Esophagus muscularis mucosa (tissue), 4 donors: ENCODE data around the gene AMOTL2. TPM values are rescaled to one million over a fixed set of nuclear protein-coding genes. Genes with fewer than 3 reads are reported as not detected.

ENCODE experiments used
- DNase-seq: peaks from one replicate; pipeline ENCODE4 v3.0.0-alpha.2; 2017; ENCODE audit errors: extremely low spot score
- H3K27ac ChIP-seq, 4 donors: fragments of 200-600 bp; sonication (generic); replicated peaks in 1 of 4; 1 replicate in 3 of 4; 2 replicates in 1 of 4; pipeline ENCODE4 v1.5.1; 2016 to 2019; ENCODE audit warnings: mild to moderate bottlenecking in 1 of 4
- H3K27me3 ChIP-seq, 4 donors: fragments of 200-600 bp; sonication (generic); one replicate each; pipeline versions ENCODE4 v1.5.1 to v1.6.0; 2016 to 2019
- H3K36me3 ChIP-seq, 4 donors: fragments of 200-600 bp; sonication (generic); one replicate each; pipeline ENCODE4 v1.5.1; 2016 to 2019
- H3K4me1 ChIP-seq, 4 donors: fragments of 200-600 bp; sonication (generic); one replicate each; pipeline ENCODE4 v1.5.1; 2016 to 2019
- H3K4me3 ChIP-seq, 4 donors: fragments of 200-600 bp; sonication (generic); 1 replicate in 2 of 4; 2 replicates in 2 of 4; pipeline ENCODE4 v1.5.1; 2016 to 2019; ENCODE audit warnings: mild to moderate bottlenecking in 4 of 4, moderate library complexity in 1 of 4
- H3K9me3 ChIP-seq, 4 donors: fragments of 200-600 bp; sonication (generic); 1 replicate in 3 of 4; 2 replicates in 1 of 4; pipeline ENCODE4 v1.5.1; 2016 to 2019
- CTCF ChIP-seq, 3 experiments: fragments of 200-600 bp in 2 of 3; fragments of 450-650 bp in 1 of 3; sonication (generic) in 2 of 3; IDR thresholded peaks; one replicate each; pipeline ENCODE4 v1.5.1; 2017 to 2019; ENCODE audit warnings: antibody characterized with exemption in 3 of 3, mild to moderate bottlenecking in 2 of 3, moderate library complexity in 1 of 3
- EP300 ChIP-seq: sonication (generic); formaldehyde crosslinking; IDR thresholded peaks from one replicate; pipeline ENCODE4 v1.6.1; 2017; ENCODE audit warnings: antibody characterized with exemption
- POLR2A ChIP-seq: fragments of 450-650 bp; IDR thresholded peaks from one replicate; pipeline ENCODE4 v1.6.1; 2017; ENCODE audit warnings: antibody characterized with exemption, moderate library complexity, mild to moderate bottlenecking, low read depth
- POLR2AphosphoS5 ChIP-seq, 2 donors: sonication (generic); formaldehyde crosslinking; IDR thresholded peaks; one replicate each; pipeline ENCODE4 v1.6.1; 2017; ENCODE audit warnings: antibody characterized with exemption in 2 of 2
- WGBS: methylation state at CpG from one replicate; pipeline ENCODE4 v1.1.5; 2018; 5-methylcytosine and 5-hydroxymethylcytosine counted together
- intact Hi-C: fragments of 100-400 bp; cut with DNase I; formaldehyde crosslinking; loops from one replicate; pipeline ENCODE4 v1.15.1; 2023
- total RNA-seq, 4 donors: library from RNA; depleted of rRNA; stranded (reverse); fragments of >200 nt; gene quantifications; one replicate each; pipeline versions ENCODE4 v1.1.0 to v1.2.1, GENCODE V29; 2016

AMOTL2 gene
- 100 to 1,000 TPM; 111 to 313 (median 155) TPM for total RNA-seq

GRCh38 chr3:134374105-134374790 is at the start of gene AMOTL2:
TSS of gene AMOTL2 (minus strand) at chr3:134374447. CDS start at chr3:134371433, 3,014 bp downstream.
- under 1% methylated on average over 35 of the region's 78 CpGs for WGBS
- Histone ChIP-seq H3K27ac (peak within 1 kb of the TSS; percentile 97 to 100 (median 98)), H3K27me3 (no peaks in the 10 kb centered on the region), H3K9me3 (no peaks in the 10 kb centered on the region), H3K4me1 (peaks cover 52 to 56% (median 54%) of the 10 kb centered on the region in 4 donors), H3K36me3 (peaks cover 21 to 37% (median 24%) of the 10 kb centered on the region in 4 donors), H3K4me3 (peak within 1 kb of the TSS; percentile 76 to 83 (median 81))
- TF ChIP-seq POLR2AphosphoS5 (IDR thresholded peaks at IDR 0.05) (peak; percentile 87 to 99), CTCF (IDR thresholded peaks at IDR 0.05) (no peak), POLR2A (peak; percentile 96), EP300 (no peak)
- peak; percentile 96 for DNase-seq
- intact Hi-C loops: no loop called here

DNA sequence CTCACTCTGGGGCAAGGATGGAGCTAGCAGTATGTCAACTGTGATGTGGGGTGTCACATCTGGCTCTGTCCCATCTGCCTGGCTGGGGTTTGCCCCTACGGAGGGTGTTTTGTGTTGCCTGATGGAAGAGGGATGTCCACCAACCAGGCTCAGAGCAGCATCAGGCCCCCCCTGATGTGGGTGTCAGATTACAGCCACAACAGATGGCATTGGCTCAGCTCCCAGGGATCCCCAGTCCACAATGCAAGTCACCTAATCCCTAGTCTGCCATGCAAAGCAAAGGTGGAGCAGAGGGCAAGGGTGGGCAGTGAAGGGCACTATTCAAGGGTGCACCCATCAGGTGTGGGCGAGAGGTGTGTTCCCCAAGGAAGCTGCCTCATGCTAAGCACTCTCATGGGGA is 48.9 kb upstream of the AMOTL2 start:
- TF ChIP-seq EP300: no peak
- no peak for TF ChIP-seq POLR2AphosphoS5 (IDR thresholded peaks at IDR 0.05)
- no peak for TF ChIP-seq CTCF (IDR thresholded peaks at IDR 0.05)
- TF ChIP-seq POLR2A: no peak
- no peak for DNase-seq
- 92% methylated on average over 1 of the region's 2 CpGs for WGBS
- intact Hi-C loops: no loop called here
- no peaks in the 10 kb centered on the region for H3K36me3 ChIP-seq
- H3K27me3 ChIP-seq: no peaks in the 10 kb centered on the region
- H3K27ac ChIP-seq: no peak overlapping the region
- peaks cover 0 to 4% (median 2%) of the 10 kb centered on the region in 4 donors for H3K4me1 ChIP-seq
- H3K9me3 ChIP-seq: no peaks in the 10 kb centered on the region
- H3K4me3 ChIP-seq: no peak overlapping the region

GRCh38 chr3:134419960-134420321 is 45.7 kb upstream of the AMOTL2 start:
- TF ChIP-seq EP300 (no peak), CTCF (IDR thresholded peaks at IDR 0.05) (no peak)
- 81% methylated on average over 5 of the region's 5 CpGs for WGBS
- no peak for DNase-seq
- Histone ChIP-seq H3K27ac (no peak overlapping the region), H3K36me3 (no peaks in the 10 kb centered on the region), H3K4me3 (no peak overlapping the region), H3K4me1 (no peaks in the 10 kb centered on the region), H3K27me3 (no peaks in the 10 kb centered on the region), H3K9me3 (no peaks in the 10 kb centered on the region)
- intact Hi-C loops: no loop called here

DNA sequence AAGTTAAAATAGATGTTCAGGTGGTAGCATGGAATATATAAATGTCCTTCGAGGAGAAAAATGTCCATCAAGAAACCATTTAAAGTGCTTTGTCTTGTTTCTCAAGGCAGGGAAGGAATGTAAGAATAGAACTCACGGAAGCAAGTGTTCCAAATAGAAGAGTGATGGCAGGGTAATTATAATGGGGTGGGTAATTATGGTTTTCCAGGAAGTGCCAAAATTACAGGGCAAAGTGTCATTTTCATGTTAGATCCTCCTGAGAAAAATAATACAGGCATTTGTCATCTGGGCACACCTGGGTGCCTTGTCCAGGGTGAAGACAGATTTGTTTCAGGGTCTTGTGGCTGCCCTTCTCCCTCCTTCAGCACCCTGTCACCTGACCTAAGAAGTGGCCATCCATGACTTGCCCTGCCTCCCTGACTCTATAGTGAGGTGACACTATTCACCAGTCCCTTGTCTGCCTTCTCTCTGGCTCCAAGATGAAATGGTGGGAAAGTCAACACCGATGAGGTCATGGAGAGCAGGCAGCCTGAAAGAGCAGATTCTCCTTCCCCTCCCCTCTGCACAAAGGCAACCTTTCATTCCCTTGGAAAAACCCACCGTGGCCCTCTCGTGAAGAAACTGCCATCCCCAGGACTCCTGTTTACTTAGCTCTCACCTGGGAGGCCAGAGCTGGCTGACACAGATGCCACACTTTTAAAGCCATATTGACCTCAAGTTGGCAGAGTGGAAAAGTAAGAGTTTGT is 45.1 kb upstream of the AMOTL2 start:
- DNase-seq: no peak
- no peak overlapping the region for H3K4me3 ChIP-seq
- H3K4me1 ChIP-seq: no peaks in the 10 kb centered on the region
- WGBS: 69% methylated on average over 5 of the region's 5 CpGs
- no peaks in the 10 kb centered on the region for H3K27me3 ChIP-seq
- H3K36me3 ChIP-seq: no peaks in the 10 kb centered on the region
- TF ChIP-seq CTCF (IDR thresholded peaks at IDR 0.05): no peak
- no peak for TF ChIP-seq POLR2AphosphoS5 (IDR thresholded peaks at IDR 0.05)
- TF ChIP-seq POLR2A: no peak
- no peak for TF ChIP-seq EP300
- H3K27ac ChIP-seq: no peak overlapping the region
- intact Hi-C loops: no loop called here
- no peaks in the 10 kb centered on the region for H3K9me3 ChIP-seq
